Occipital lobe (tissue), 2 donors: Measurements from ENCODE around the gene PCDHGA6. TPM values are rescaled to one million over a fixed set of nuclear protein-coding genes. Genes with fewer than 3 reads are reported as not detected.

Experiments used
- DNase-seq: peaks from one replicate; lab custom pipeline; 2025; lab: John Stamatoyannopoulos, UW
- total RNA-seq: library from RNA; depleted of rRNA; stranded (reverse); fragments of >200 nt; gene quantifications from one replicate; pipeline ENCODE4 v1.2.3, GENCODE V29; 2014

The PCDHGA6 gene
- total RNA-seq, 1 donor from 2014 or later, result 12.3 TPM

DNA sequence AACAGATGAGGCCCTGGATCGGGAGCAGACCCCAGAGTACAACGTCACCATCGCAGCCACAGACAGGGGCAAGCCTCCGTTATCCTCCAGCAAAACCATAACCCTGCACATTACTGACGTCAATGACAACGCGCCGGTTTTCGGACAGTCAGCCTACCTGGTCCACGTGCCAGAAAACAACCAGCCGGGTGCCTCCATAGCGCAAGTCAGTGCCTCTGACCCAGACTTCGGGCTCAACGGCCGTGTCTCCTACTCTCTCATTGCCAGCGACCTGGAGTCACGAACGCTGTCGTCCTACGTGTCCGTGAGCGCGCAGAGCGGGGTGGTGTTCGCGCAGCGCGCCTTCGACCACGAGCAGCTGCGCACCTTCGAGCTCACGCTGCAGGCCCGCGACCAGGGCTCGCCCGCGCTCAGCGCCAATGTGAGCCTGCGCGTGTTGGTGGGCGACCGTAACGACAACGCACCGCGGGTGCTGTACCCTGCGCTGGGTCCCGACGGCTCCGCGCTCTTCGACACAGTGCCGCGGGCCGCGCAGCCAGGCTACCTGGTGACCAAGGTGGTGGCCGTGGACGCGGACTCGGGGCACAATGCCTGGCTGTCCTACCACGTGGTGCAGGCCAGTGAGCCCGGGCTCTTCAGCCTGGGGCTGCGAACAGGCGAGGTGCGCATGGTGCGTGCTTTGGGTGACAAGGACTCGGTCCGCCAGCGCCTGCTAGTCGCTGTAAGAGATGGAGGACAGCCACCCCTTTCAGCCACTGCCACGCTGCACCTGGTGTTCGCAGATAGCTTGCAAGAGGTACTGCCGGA, 45.6 kb downstream of the PCDHGA6 start:
- DNase-seq, result no peak

DNA sequence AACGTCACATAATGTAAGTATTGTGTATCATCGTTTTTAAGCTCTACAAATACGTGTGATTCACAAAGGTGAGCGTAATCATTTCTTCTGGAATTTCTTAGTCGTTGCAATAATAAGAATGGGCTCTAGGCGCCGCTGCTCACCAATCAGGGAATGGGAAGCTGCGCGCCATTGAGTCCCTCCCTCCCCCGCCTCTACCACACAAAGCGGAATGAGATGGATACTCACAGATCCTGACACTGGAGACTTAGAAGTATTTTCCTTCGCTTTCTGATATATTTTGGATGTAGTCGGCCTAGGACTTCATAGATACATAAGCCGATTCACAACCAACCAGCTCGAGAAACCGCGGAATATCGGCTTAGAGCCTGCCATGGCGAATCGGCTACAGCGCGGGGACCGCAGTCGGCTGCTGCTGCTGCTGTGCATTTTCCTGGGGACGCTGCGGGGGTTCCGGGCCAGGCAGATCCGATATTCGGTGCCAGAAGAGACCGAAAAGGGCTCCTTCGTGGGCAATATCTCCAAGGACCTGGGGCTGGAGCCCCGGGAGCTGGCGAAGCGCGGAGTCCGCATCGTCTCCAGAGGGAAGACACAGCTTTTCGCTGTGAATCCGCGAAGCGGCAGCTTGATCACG, 47.3 kb downstream of the PCDHGA6 start, which contains the start of gene PCDHGA11:
PCDHGA11 (plus strand) TSS at position 197 of the 634 bp plus-strand sequence; CDS start at position 374, 177 bp downstream.
- DNase-seq, result no peak

DNA sequence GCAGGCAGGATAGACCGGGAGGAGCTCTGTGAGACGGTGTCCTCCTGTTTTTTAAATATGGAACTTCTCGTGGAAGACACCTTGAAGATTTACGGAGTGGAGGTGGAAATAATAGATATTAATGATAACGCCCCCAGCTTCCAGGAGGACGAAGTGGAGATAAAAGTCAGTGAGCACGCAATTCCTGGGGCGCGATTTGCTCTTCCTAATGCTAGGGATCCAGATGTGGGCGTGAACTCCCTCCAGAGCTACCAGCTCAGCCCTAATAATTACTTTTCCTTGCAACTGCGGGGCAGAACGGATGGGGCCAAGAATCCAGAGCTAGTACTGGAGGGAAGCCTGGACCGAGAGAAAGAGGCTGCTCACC, 47.8 kb downstream of the PCDHGA6 start:
- DNase-seq, result no peak

DNA sequence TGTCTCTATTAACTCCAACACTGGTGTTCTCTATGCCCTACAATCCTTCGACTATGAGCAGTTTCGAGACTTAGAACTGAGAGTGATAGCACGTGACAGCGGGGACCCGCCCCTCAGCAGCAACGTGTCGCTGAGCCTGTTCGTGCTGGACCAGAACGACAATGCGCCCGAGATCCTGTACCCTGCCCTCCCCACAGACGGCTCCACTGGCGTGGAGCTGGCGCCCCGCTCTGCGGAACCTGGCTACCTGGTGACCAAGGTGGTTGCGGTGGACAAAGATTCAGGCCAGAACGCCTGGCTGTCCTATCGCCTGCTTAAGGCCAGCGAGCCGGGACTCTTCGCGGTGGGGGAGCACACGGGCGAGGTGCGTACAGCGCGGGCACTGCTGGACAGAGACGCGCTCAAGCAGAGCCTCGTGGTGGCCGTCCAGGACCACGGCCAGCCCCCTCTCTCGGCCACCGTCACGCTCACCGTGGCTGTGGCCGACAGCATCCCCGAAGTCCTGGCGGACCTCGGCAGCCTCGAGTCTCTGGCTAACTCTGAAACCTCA, 49.1 kb downstream of the PCDHGA6 start:
- DNase-seq, result no peak

DNA sequence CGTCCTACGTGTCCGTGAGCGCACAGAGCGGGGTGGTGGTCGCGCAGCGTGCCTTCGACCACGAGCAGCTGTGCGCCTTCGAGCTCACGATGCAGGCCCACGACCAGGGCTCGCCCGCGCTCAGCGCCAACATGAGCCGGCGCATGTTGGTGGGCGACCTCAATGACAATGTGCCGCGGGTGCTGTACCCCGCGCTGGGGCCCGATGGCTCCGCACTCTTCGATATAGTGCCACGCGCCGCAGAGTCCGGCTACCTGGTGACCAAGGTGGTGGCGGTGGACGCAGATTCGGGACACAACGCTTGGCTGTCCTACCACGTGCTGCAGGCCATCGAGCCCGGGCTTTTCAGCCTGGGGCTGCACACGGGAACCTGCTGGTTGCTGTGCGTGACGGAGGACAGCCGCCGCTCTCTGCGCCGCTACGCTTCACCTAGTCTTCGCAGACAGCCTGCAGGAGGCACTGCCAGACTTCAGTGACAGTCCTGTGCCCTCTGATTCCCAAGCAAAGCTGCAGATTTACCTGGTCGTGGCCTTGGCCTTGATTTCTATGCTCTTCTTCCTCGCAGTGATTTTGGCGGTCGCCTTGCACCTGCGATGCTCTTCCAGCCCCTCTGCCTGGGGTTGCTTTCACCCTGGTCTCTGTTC, 54.2 kb downstream of the PCDHGA6 start:
- DNase-seq, result no peak

Other genes starting within 250 kb of the PCDHGA6 start
- gene PCDHB5, start 238.7 kb upstream of the PCDHGA6 start, total RNA-seq, result 9.7 TPM
- gene PCDHB6, start 223.8 kb upstream of the PCDHGA6 start, total RNA-seq, result 3.1 TPM
- 13.4 TPM for gene PCDHB7, start 201.2 kb upstream of the PCDHGA6 start, total RNA-seq
- 8.6 TPM for gene PCDHB8, start 196.1 kb upstream of the PCDHGA6 start, total RNA-seq
- 4.5 TPM for gene PCDHB16, start 191.5 kb upstream of the PCDHGA6 start, total RNA-seq
- gene PCDHB9, start 186.7 kb upstream of the PCDHGA6 start, total RNA-seq, result 6.1 TPM
- gene PCDHB10, start 181.5 kb upstream of the PCDHGA6 start, total RNA-seq, result 13.1 TPM
- 10.5 TPM for gene PCDHB11, start 174.3 kb upstream of the PCDHGA6 start, total RNA-seq
- gene PCDHB12, start 165.2 kb upstream of the PCDHGA6 start, total RNA-seq, result 14.8 TPM
- gene PCDHB13, start 160.0 kb upstream of the PCDHGA6 start, total RNA-seq, result 9.2 TPM
- 13.4 TPM for gene PCDHB14, start 150.5 kb upstream of the PCDHGA6 start, total RNA-seq
- 22.1 TPM for gene PCDHB15, start 128.5 kb upstream of the PCDHGA6 start, total RNA-seq
- not detected for gene SLC25A2, start 69.8 kb upstream of the PCDHGA6 start, total RNA-seq
- gene TAF7, start 53.1 kb upstream of the PCDHGA6 start, total RNA-seq, result 127 TPM
- gene PCDHGA1, start 43.4 kb upstream of the PCDHGA6 start, total RNA-seq, result 4.8 TPM
- 6.9 TPM for gene PCDHGA2, start 35.1 kb upstream of the PCDHGA6 start, total RNA-seq
- gene PCDHGA3, start 30.1 kb upstream of the PCDHGA6 start, total RNA-seq, result 4.7 TPM
- gene PCDHGB1, start 23.8 kb upstream of the PCDHGA6 start, total RNA-seq, result 7.8 TPM
- 8.4 TPM for gene PCDHGA4, start 18.9 kb upstream of the PCDHGA6 start, total RNA-seq
- 8.3 TPM for gene PCDHGB2, start 13.9 kb upstream of the PCDHGA6 start, total RNA-seq
- 6.6 TPM for gene PCDHGA5, start 9.7 kb upstream of the PCDHGA6 start, total RNA-seq
- gene PCDHGB3, start 3.6 kb upstream of the PCDHGA6 start, total RNA-seq, result 12.3 TPM
- 8.4 TPM for gene PCDHGA7, start 8.9 kb downstream of the PCDHGA6 start, total RNA-seq
- 12.9 TPM for gene PCDHGB4, start 13.8 kb downstream of the PCDHGA6 start, total RNA-seq
- 8.0 TPM for gene PCDHGA8, start 18.7 kb downstream of the PCDHGA6 start, total RNA-seq
- 18.1 TPM for gene PCDHGB5, start 24.1 kb downstream of the PCDHGA6 start, total RNA-seq
- gene PCDHGA9, start 28.9 kb downstream of the PCDHGA6 start, total RNA-seq, result 11.9 TPM
- 12.8 TPM for gene PCDHGB6, start 34.1 kb downstream of the PCDHGA6 start, total RNA-seq
- gene PCDHGA10, start 39.1 kb downstream of the PCDHGA6 start, total RNA-seq, result 12.0 TPM
- 15.6 TPM for gene PCDHGB7, start 43.8 kb downstream of the PCDHGA6 start, total RNA-seq
- 16.4 TPM for gene PCDHGA11, start 47.2 kb downstream of the PCDHGA6 start, total RNA-seq
- 6.9 TPM for gene PCDHGA12, start 56.6 kb downstream of the PCDHGA6 start, total RNA-seq
- 35.6 TPM for gene PCDHGC3, start 102.1 kb downstream of the PCDHGA6 start, total RNA-seq
- gene PCDHGC4, start 111.1 kb downstream of the PCDHGA6 start, total RNA-seq, result 91.2 TPM
- 6.2 TPM for gene PCDHGC5, start 115.2 kb downstream of the PCDHGA6 start, total RNA-seq
- 18.4 TPM for gene DIAPH1, start 245.1 kb downstream of the PCDHGA6 start, total RNA-seq